ENCODE data around the gene CUTC. TPM values are rescaled to one million over a fixed set of nuclear protein-coding genes. Genes with fewer than 3 reads are reported as not detected.

Gene CUTC
- total and polyA plus RNA-seq, 4 donors: 10.3 to 23.4 (median 17.3) TPM

- Histone ChIP-seq H3K27ac (ENCODE audit: low read depth in 1 of 2, low read length in 2 of 2) (no peak overlapping the region), H3K9me3 (ENCODE audit: control insufficient read depth in 4 of 4, low read length in 3 of 4) (no peaks in the 10 kb centered on the region), H3K36me3 (ENCODE audit: control insufficient read depth in 4 of 4, insufficient read depth in 3 of 4, low read depth in 1 of 4, low read length in 3 of 4) (peaks cover 10 to 86% (median 81%) of the 10 kb centered on the region in 4 donors), H3K27me3 (ENCODE audit: control insufficient read depth in 4 of 4, insufficient read depth in 4 of 4, low read length in 3 of 4) (no peaks in the 10 kb centered on the region), H3K4me1 (ENCODE audit: control insufficient read depth in 4 of 4, insufficient read depth in 4 of 4, low read length in 3 of 4) (no peaks in the 10 kb centered on the region), H3K9ac (ENCODE audit: low read depth in 1 of 2, low read length in 2 of 2) (no peak overlapping the region), H3K4me3 (ENCODE audit: low read depth in 1 of 3, low read length in 3 of 3) (no peak overlapping the region)
- DNase-seq (ENCODE audit: low spot score): no peak
- TF ChIP-seq GABPA (IDR thresholded peaks at IDR 0.05 in 1 of 2, conservative IDR thresholded peaks at IDR 0.05 in 1 of 2) (no peak), EGR1 (IDR thresholded peaks at IDR 0.05; ENCODE audit: low read depth in 2 of 2) (no peak), JUND (IDR thresholded peaks at IDR 0.05) (no peak), FOXA1 (IDR thresholded peaks at IDR 0.05) (no peak), HNF4G (IDR thresholded peaks at IDR 0.05) (no peak), SP1 (IDR thresholded peaks at IDR 0.05) (no peak), NR2F2 (IDR thresholded peaks at IDR 0.05) (no peak), RXRA (IDR thresholded peaks at IDR 0.05) (no peak), MAX (IDR thresholded peaks at IDR 0.05) (no peak), FOXA2 (IDR thresholded peaks at IDR 0.05) (no peak), YY1 (IDR thresholded peaks at IDR 0.05) (no peak), REST (IDR thresholded peaks at IDR 0.05) (no peak), RAD21 (IDR thresholded peaks at IDR 0.05) (no peak), HNF4A (conservative IDR thresholded peaks at IDR 0.05) (no peak), TAF1 (conservative IDR thresholded peaks at IDR 0.05) (no peak)
- TF ChIP-seq, protein P1, sequence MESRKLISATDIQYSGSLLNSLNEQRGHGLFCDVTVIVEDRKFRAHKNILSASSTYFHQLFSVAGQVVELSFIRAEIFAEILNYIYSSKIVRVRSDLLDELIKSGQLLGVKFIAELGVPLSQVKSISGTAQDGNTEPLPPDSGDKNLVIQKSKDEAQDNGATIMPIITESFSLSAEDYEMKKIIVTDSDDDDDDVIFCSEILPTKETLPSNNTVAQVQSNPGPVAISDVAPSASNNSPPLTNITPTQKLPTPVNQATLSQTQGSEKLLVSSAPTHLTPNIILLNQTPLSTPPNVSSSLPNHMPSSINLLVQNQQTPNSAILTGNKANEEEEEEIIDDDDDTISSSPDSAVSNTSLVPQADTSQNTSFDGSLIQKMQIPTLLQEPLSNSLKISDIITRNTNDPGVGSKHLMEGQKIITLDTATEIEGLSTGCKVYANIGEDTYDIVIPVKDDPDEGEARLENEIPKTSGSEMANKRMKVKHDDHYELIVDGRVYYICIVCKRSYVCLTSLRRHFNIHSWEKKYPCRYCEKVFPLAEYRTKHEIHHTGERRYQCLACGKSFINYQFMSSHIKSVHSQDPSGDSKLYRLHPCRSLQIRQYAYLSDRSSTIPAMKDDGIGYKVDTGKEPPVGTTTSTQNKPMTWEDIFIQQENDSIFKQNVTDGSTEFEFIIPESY (IDR thresholded peaks at IDR 0.05): no peak
- TF ChIP-seq, protein P2, sequence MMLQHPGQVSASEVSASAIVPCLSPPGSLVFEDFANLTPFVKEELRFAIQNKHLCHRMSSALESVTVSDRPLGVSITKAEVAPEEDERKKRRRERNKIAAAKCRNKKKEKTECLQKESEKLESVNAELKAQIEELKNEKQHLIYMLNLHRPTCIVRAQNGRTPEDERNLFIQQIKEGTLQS (IDR thresholded peaks at IDR 0.05): no peak
- TF ChIP-seq, protein P3, sequence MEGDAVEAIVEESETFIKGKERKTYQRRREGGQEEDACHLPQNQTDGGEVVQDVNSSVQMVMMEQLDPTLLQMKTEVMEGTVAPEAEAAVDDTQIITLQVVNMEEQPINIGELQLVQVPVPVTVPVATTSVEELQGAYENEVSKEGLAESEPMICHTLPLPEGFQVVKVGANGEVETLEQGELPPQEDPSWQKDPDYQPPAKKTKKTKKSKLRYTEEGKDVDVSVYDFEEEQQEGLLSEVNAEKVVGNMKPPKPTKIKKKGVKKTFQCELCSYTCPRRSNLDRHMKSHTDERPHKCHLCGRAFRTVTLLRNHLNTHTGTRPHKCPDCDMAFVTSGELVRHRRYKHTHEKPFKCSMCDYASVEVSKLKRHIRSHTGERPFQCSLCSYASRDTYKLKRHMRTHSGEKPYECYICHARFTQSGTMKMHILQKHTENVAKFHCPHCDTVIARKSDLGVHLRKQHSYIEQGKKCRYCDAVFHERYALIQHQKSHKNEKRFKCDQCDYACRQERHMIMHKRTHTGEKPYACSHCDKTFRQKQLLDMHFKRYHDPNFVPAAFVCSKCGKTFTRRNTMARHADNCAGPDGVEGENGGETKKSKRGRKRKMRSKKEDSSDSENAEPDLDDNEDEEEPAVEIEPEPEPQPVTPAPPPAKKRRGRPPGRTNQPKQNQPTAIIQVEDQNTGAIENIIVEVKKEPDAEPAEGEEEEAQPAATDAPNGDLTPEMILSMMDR (IDR thresholded peaks at IDR 0.05; ENCODE audit: low read depth, low read length, missing input control): no peak
- 95% methylated on average over 4 of the region's 4 CpGs for WGBS
Observed at GRCh38 chr10:99799613-99800012, 67.6 kb downstream of the CUTC start.

Measured in liver (tissue), 9 donors.